Ovary (tissue), 9 donors: ENCODE data around the gene ITGAE. TPM values are rescaled to one million over a fixed set of nuclear protein-coding genes. Genes with fewer than 3 reads are reported as not detected.

ENCODE experiments used
- DNase-seq, 5 donors: peaks; one replicate each; pipeline ENCODE4 v3.0.0-alpha.2; 2019 to 2020
- H3K27ac ChIP-seq, 2 donors: fragments of 200-600 bp; one replicate each; pipeline versions ENCODE4 v1.5.1 to v1.8.0; 2019 to 2022
- H3K27me3 ChIP-seq: fragments of 200-600 bp; one replicate; pipeline ENCODE4 v1.8.0; 2022
- H3K36me3 ChIP-seq: fragments of 200-600 bp; sonication (generic); one replicate; pipeline ENCODE4 v1.5.1; 2019
- H3K4me1 ChIP-seq: one replicate; pipeline ENCODE4 v1.8.1; 2013; ENCODE audit warnings: mild to moderate bottlenecking, moderate library complexity; ENCODE audit not compliant: insufficient read depth
- H3K4me3 ChIP-seq: fragments of 200-600 bp; sonication (generic); one replicate; pipeline ENCODE4 v1.5.1; 2017
- H3K9me3 ChIP-seq, 2 donors: fragments of 200-600 bp in 1 of 2; sonication (generic) in 1 of 2; one replicate each; pipeline versions ENCODE4 v1.5.1 to v1.8.1; 2013 to 2019; ENCODE audit warnings: mild to moderate bottlenecking in 1 of 2, moderate library complexity in 1 of 2
- EP300 ChIP-seq: sonication (generic); formaldehyde crosslinking; IDR thresholded peaks from one replicate; pipeline ENCODE4 v1.6.1; 2017; ENCODE audit warnings: antibody characterized with exemption
- POLR2A ChIP-seq: fragments of 450-650 bp; IDR thresholded peaks from one replicate; pipeline ENCODE4 v1.6.1; 2017; ENCODE audit warnings: antibody characterized with exemption, mild to moderate bottlenecking, moderate library complexity
- WGBS, 3 donors: extraction: QIAGEN DNeasy Blood & Tissue Kit in 1 of 3; methylation state at CpG; one replicate each; pipeline versions ENCODE4 v1.1.5 to v1.1.7; 2013 to 2017; 5-methylcytosine and 5-hydroxymethylcytosine counted together
- intact Hi-C, 4 donors: fragments of 100-400 bp; cut with DNase I; formaldehyde crosslinking; loops; one replicate each; pipeline versions ENCODE4 v1.11.0 to v1.15.1; 2022 to 2023
- polyA plus RNA-seq, 2 donors: library from polyadenylated mRNA; stranded (reverse); fragments of 200-250 nt in 1 of 2; fragments of 350-450 nt in 1 of 2; fragmentation: Illumina TruSeq in 1 of 2; extraction: RNeasy Lipid Tissue Mini Kit (QIAGEN cat#74804) in 1 of 2; gene quantifications; one replicate each; pipeline ENCODE4 v1.2.3, GENCODE V29; 2013 to 2014
- total RNA-seq, 7 donors: library from RNA; depleted of rRNA in 2 of 7; stranded (reverse); fragments of >200 nt in 2 of 7; fragmentation: NEBNext Ultra II Directional in 3 of 7; extraction: Animal tissue kit (Norgen Biotek cat#: 25700) in 3 of 7; gene quantifications; one replicate each; pipeline versions ENCODE4 v1.1.0 to v1.2.4, GENCODE V29; 2016 to 2023
- TF ChIP-seq, protein P1 (sequence below), 3 donors: fragments of 450-650 bp in 2 of 3; fragments of 200-600 bp in 1 of 3; IDR thresholded peaks; one replicate each; pipeline versions ENCODE4 v1.5.1 to v1.8.0; 2016 to 2022; ENCODE audit warnings: antibody characterized with exemption in 3 of 3, mild to moderate bottlenecking in 1 of 3
- donor health status: DM: no; HTN: no; CAD: no; lungs with moderate emphysema.
- donor health status: DM: no; HTN: no; CAD: no.
- donor health status: Bipolar disorder and iron deficiency.
- donor health status: DM: yes; HTN: yes; CAD: no.
- donor health status: DM: no; HTN: no; CAD: no.
- donor health status: DM: yes; HTN: yes; CAD: no.

Gene ITGAE
- total and polyA plus RNA-seq, 9 donors, result 13.3 to 27.0 (median 17.2) TPM

DNA sequence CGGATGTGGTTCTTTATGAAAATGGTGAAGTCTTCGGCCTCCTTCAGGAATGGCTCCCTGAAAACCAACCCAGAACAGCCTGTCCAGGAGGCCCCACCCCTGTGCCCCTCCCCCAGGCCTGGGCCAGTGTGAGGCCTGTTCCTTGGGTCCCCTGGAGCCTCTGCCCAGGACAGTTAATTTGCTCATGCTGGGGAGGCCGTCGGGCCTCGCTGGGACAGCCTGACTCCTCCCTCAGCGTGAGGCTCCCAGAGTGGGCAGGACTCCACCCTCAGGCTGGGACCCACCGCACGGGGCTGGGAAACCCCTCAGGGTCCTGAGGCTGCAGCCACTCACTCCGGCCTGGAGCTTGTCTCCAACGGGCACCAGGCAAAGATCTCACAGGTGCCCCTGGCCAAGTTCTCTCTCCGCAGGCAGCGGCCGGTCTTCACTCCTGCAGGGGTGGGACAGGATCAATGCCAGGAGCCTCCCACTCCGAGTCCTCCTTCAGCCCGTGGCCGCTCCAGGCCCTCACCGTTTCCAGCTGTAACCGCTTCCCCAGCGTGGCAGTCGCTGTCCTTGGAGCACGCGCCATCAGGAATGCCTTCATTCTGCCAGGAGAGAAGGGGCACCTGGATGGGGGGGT, 110.8 kb downstream of the ITGAE start:
- Histone ChIP-seq H3K27ac (no peak overlapping the region), H3K36me3 (no peaks in the 10 kb centered on the region), H3K9me3 (no peaks in the 10 kb centered on the region), H3K4me3 (no peak overlapping the region), H3K27me3 (no peaks in the 10 kb centered on the region), H3K4me1 (no peaks in the 10 kb centered on the region)
- TF ChIP-seq POLR2A (no peak), EP300 (no peak)
- TF ChIP-seq, protein P1, sequence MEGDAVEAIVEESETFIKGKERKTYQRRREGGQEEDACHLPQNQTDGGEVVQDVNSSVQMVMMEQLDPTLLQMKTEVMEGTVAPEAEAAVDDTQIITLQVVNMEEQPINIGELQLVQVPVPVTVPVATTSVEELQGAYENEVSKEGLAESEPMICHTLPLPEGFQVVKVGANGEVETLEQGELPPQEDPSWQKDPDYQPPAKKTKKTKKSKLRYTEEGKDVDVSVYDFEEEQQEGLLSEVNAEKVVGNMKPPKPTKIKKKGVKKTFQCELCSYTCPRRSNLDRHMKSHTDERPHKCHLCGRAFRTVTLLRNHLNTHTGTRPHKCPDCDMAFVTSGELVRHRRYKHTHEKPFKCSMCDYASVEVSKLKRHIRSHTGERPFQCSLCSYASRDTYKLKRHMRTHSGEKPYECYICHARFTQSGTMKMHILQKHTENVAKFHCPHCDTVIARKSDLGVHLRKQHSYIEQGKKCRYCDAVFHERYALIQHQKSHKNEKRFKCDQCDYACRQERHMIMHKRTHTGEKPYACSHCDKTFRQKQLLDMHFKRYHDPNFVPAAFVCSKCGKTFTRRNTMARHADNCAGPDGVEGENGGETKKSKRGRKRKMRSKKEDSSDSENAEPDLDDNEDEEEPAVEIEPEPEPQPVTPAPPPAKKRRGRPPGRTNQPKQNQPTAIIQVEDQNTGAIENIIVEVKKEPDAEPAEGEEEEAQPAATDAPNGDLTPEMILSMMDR (IDR thresholded peaks at IDR 0.05), result no peak
- intact Hi-C loops, result no loop called here
- no peak for DNase-seq
- 34 to 43% (median 41%) methylated on average over 17 to 22 of the region's 22 CpGs for WGBS, 3 donors

GRCh38 chr17:3689262-3690093, 111.5 kb downstream of the ITGAE start:
- TF ChIP-seq EP300, result no peak
- TF ChIP-seq, protein P1 (IDR thresholded peaks at IDR 0.05), result no peak
- TF ChIP-seq POLR2A, result no peak
- Histone ChIP-seq H3K27me3 (no peaks in the 10 kb centered on the region), H3K4me3 (no peak overlapping the region), H3K36me3 (no peaks in the 10 kb centered on the region), H3K27ac (no peak overlapping the region), H3K4me1 (no peaks in the 10 kb centered on the region), H3K9me3 (no peaks in the 10 kb centered on the region)
- WGBS, 3 donors, result 87 to 91% (median 90%) methylated on average over 37 to 44 of the region's 44 CpGs
- DNase-seq, result no peak
- intact Hi-C loops, result no loop called here

DNA sequence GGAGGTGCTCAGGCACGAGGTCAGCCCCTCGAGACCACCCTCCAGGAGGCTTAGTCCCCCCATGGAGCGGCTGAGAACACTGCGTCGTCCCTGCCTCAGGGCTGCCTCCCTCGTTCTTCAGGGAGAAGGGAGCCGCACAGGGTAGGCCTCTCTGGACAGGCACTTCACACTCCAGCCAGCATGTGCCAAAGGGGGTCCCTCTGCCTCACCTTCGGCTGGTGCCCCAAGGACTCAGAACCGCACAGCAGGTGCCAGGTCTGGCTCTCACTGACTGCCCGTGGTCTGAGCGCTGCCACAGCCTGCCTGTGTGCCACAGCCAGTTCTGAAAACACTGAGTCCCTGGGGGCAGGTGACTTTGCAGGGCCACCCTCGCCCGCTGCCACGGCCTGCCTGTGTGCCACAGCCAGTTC, 112.1 kb downstream of the ITGAE start:
- H3K4me3 ChIP-seq, result no peak overlapping the region
- H3K4me1 ChIP-seq, result no peaks in the 10 kb centered on the region
- DNase-seq, result no peak
- H3K27ac ChIP-seq, result no peak overlapping the region
- intact Hi-C loops, result no loop called here
- no peak for TF ChIP-seq POLR2A
- TF ChIP-seq, protein P1 (IDR thresholded peaks at IDR 0.05), result no peak
- no peak for TF ChIP-seq EP300
- 74 to 85% (median 82%) methylated on average over 10 to 14 of the region's 14 CpGs for WGBS, 3 donors
- H3K9me3 ChIP-seq, result no peaks in the 10 kb centered on the region
- H3K36me3 ChIP-seq, result no peaks in the 10 kb centered on the region
- H3K27me3 ChIP-seq, result no peaks in the 10 kb centered on the region

DNA sequence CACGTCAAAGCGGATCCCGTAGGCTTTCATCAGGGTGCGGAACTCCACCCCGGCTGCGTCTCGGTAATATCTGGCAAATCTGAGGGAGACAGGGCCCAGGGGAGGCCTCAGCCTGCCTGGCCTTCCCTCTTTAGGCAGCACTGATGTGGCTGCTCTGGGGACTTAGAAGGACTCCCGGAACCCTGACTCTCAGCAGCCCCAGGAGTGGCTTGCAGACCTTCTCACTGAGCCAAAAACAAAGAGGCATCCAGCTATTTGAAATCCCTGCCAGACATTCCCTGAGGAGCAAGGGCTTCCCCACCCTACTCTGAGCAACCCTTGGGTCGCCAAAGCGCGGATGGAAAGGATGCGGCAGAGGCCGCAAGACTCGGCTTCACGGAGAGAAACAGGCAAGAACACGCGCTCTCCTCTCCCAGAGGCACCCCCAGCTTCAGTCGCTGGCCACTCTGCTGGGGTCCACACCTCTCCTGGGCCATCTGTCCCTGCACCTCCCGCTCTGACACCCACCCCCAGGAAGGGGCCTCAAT, 112.9 kb downstream of the ITGAE start:
- Histone ChIP-seq H3K4me3 (no peak overlapping the region), H3K27me3 (no peaks in the 10 kb centered on the region), H3K27ac (no peak overlapping the region), H3K9me3 (no peaks in the 10 kb centered on the region), H3K4me1 (no peaks in the 10 kb centered on the region), H3K36me3 (no peaks in the 10 kb centered on the region)
- no peak for TF ChIP-seq POLR2A
- TF ChIP-seq EP300, result no peak
- TF ChIP-seq, protein P1 (IDR thresholded peaks at IDR 0.05), result no peak
- no peak for DNase-seq
- 22 to 29% (median 25%) methylated on average over 16 to 19 of the region's 19 CpGs for WGBS, 3 donors
- intact Hi-C loops, result no loop called here
